CD4-positive, alpha-beta T cell (primary cell): ENCODE measurements around the gene DYNLT2B. TPM values are rescaled to one million over a fixed set of nuclear protein-coding genes. Genes with fewer than 3 reads are reported as not detected.
"Not testable (repeated sequence)": the region's sequence is repeated elsewhere in the genome, so short reads cannot be mapped to it uniquely, and the experiment has no call there.

ENCODE experiments used
- ATAC-seq: fragments of 200-7000 bp; cut with Tn5 transposase; one replicate; pipeline ENCODE4 v1.10.0; 2022; ENCODE audit warnings: mild to moderate bottlenecking; ENCODE audit not compliant: poor library complexity
- CTCF ChIA-PET: fragments of 350-600 bp; sonication (Branson Sonifier 250); formaldehyde crosslinking; loops from one replicate; lab custom pipeline; 2021; ENCODE audit warnings: antibody characterized with exemption, inconsistent platforms; lab: Charles Lee
- POLR2A ChIA-PET: fragments of 350-600 bp; sonication (Branson Sonifier 250); formaldehyde crosslinking; loops from one replicate; lab custom pipeline; 2021; ENCODE audit warnings: antibody characterized with exemption, inconsistent platforms; lab: Charles Lee
- DNase-seq, 14 experiments: peaks; one replicate each; pipeline ENCODE4 v3.0.0-alpha.2; 2013 to 2020; ENCODE audit warnings: mixed read lengths in 2 of 14
- H3K27ac ChIP-seq, 2 donors: one replicate each; pipeline versions ENCODE4 v1.5.1 to v1.7.0; 2013; ENCODE audit warnings: low read length in 2 of 2, low read depth in 1 of 2, mild to moderate bottlenecking in 1 of 2
- H3K27me3 ChIP-seq, 2 experiments: 1 replicate in 1 of 2; 2 replicates in 1 of 2; pipeline versions ENCODE4 v1.6.1 to v1.7.0; 2013; ENCODE audit warnings: low read length in 2 of 2, control low read depth in 1 of 2, mild to moderate bottlenecking in 1 of 2, moderate library complexity in 1 of 2; ENCODE audit not compliant: insufficient read depth in 2 of 2, control insufficient read depth in 1 of 2
- H3K36me3 ChIP-seq: one replicate; pipeline ENCODE4 v1.6.1; 2013; ENCODE audit warnings: low read length, control low read depth; ENCODE audit not compliant: insufficient read depth
- H3K4me1 ChIP-seq: one replicate; pipeline ENCODE4 v1.6.1; 2013; ENCODE audit warnings: low read length, control low read depth; ENCODE audit not compliant: insufficient read depth
- H3K4me3 ChIP-seq: one replicate; pipeline ENCODE4 v1.5.1; 2013; ENCODE audit warnings: mild to moderate bottlenecking, low read length, moderate library complexity
- H3K9me3 ChIP-seq, 2 experiments: 1 replicate in 1 of 2; 2 replicates in 1 of 2; pipeline versions ENCODE4 v1.6.1 to v1.7.0; 2013; ENCODE audit warnings: low read length in 2 of 2, mild to moderate bottlenecking in 2 of 2, control low read depth in 1 of 2, moderate library complexity in 1 of 2; ENCODE audit not compliant: control insufficient read depth in 1 of 2, insufficient read depth in 1 of 2
- H3K27ac Mint-ChIP-seq: one replicate; pipeline ENCODE4 v1.8.0; 2020; ENCODE audit warnings: mixed read lengths
- H3K27me3 Mint-ChIP-seq: one replicate; pipeline ENCODE4 v1.8.0; 2021; ENCODE audit warnings: mixed read lengths
- H3K36me3 Mint-ChIP-seq: one replicate; pipeline ENCODE4 v1.8.0; 2021; ENCODE audit warnings: low read depth, mixed read lengths
- H3K4me1 Mint-ChIP-seq: one replicate; pipeline ENCODE4 v1.8.0; 2021; ENCODE audit warnings: low read depth, mixed read lengths
- H3K4me3 Mint-ChIP-seq: one replicate; pipeline ENCODE4 v1.8.0; 2020; ENCODE audit warnings: mild to moderate bottlenecking, mixed read lengths
- H3K9me3 Mint-ChIP-seq: one replicate; pipeline ENCODE4 v1.8.0; 2020; ENCODE audit warnings: mixed read lengths
- intact Hi-C, 2 experiments: fragments of 100-400 bp; cut with DNase I in 1 of 2; cut with micrococcal nuclease in 1 of 2; formaldehyde crosslinking; loops; one replicate each; pipeline versions ENCODE4 v1.15.1 to v1.9.0; 2023 to 2025; cut with DNase I, micrococcal nuclease
- total RNA-seq, 174 experiments: library from RNA in 2 of 174; stranded (reverse) in 2 of 174; gene quantifications; one replicate each; pipeline ENCODE4 v1.2.3 and lab custom pipeline; 2021 to 2026
- TF ChIP-seq, protein P1 (sequence below): fragments of 200-600 bp; IDR thresholded peaks from one replicate; pipeline ENCODE4 v1.8.0; 2022; ENCODE audit warnings: antibody characterized with exemption, mild to moderate bottlenecking

The DYNLT2B gene
- total RNA-seq, 2 experiments from 2014 or later = 4.5 to 4.6 TPM

DNA sequence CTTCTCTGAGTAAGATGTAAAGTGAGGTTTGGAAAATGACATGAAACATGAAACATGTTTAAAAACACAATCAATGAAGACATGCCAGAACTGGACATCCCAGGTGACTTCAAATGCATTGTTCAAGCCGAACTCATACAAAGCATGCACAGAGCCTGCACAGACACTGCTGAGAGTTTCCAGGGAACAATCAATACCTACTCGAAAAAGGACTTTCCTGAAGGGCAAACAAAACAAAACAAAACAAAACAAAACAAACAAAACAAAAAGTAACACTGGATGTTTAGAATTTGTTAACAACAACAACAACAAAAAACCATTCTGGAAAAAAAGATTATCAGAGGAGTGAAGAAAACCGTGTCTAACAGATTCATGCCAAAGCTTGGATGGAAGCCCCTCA is 30.7 kb upstream of the DYNLT2B start:
- Histone ChIP-seq H3K9me3 (no peaks in the 10 kb centered on the region), H3K36me3 (peaks cover 18% of the 10 kb centered on the region), H3K27ac (no peak overlapping the region), H3K27me3 (no peaks in the 10 kb centered on the region), H3K4me3 (no peak overlapping the region), H3K4me1 (no peaks in the 10 kb centered on the region)
- intact Hi-C loops = no loop called here
- Mint-ChIP-seq H3K27me3 (no peaks in the 10 kb centered on the region), H3K36me3 (peaks cover 59% of the 10 kb centered on the region), H3K27ac (no peak overlapping the region), H3K4me3 (no peak overlapping the region), H3K9me3 (no peaks in the 10 kb centered on the region), H3K4me1 (no peaks in the 10 kb centered on the region)
- ChIA-PET CTCF (no interaction called here), POLR2A (no interaction called here)
- TF ChIP-seq, protein P1, sequence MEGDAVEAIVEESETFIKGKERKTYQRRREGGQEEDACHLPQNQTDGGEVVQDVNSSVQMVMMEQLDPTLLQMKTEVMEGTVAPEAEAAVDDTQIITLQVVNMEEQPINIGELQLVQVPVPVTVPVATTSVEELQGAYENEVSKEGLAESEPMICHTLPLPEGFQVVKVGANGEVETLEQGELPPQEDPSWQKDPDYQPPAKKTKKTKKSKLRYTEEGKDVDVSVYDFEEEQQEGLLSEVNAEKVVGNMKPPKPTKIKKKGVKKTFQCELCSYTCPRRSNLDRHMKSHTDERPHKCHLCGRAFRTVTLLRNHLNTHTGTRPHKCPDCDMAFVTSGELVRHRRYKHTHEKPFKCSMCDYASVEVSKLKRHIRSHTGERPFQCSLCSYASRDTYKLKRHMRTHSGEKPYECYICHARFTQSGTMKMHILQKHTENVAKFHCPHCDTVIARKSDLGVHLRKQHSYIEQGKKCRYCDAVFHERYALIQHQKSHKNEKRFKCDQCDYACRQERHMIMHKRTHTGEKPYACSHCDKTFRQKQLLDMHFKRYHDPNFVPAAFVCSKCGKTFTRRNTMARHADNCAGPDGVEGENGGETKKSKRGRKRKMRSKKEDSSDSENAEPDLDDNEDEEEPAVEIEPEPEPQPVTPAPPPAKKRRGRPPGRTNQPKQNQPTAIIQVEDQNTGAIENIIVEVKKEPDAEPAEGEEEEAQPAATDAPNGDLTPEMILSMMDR = no peak
- DNase-seq (no peak), ATAC-seq (no peak)

DNA sequence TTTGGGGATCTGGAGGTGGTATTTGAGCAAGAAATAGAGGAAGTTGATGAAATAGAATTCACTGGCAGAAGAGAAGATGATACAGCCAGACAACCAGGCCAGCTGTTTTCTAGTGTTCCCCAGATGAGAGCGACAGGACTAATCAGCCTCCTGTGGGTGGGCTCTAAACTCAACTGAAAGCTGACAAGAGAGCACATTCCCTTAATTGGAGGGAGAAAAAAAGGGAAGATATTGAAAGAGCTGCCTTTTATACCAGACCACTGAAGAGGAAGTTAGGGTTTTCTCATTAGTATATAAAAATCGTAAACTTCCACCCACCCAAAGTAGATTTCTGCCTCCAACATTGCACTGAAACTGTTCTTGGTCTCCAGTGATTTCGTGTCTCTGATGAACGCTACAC is 26.6 kb upstream of the DYNLT2B start:
- intact Hi-C loops = no loop called here
- Mint-ChIP-seq H3K4me1 (no peaks in the 10 kb centered on the region), H3K27ac (no peak overlapping the region), H3K9me3 (no peaks in the 10 kb centered on the region), H3K4me3 (no peak overlapping the region), H3K27me3 (no peaks in the 10 kb centered on the region), H3K36me3 (peaks cover 28% of the 10 kb centered on the region)
- Histone ChIP-seq H3K27me3 (no peaks in the 10 kb centered on the region), H3K27ac (no peak overlapping the region), H3K4me1 (no peaks in the 10 kb centered on the region), H3K9me3 (no peaks in the 10 kb centered on the region), H3K36me3 (peaks cover 6% of the 10 kb centered on the region), H3K4me3 (no peak overlapping the region)
- ChIA-PET CTCF (no interaction called here), POLR2A (no interaction called here)
- DNase-seq (peak in 1 of 14 experiments; percentile 8), ATAC-seq (no peak)
- TF ChIP-seq, protein P1 = no peak

DNA sequence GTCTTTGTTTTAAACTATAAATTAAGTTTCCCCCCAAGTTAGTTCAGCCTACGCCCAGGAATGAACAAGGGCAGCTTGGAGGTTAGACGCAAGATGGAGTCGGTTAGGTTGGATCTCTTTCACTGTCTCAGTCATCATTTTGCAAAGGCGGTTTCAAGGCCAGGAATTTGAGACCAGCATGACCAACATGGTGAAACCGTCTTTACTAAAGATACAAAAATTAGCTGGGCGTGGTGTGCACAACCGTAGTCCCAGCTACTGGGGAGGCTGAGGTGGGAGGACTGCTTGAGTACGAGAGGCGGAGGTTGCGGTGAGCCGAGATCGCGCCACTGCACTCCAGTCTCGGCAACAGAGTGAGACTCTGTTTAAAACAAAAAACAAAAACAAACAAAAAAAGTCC is 25.9 kb upstream of the DYNLT2B start:
- H3K9me3 Mint-ChIP-seq, H3K4me3 Mint-ChIP-seq, H3K4me1 Mint-ChIP-seq, H3K27me3 Mint-ChIP-seq, H3K36me3 ChIP-seq, DNase-seq, H3K27ac ChIP-seq, H3K27ac Mint-ChIP-seq, intact Hi-C loops, H3K4me3 ChIP-seq, H3K9me3 ChIP-seq, ATAC-seq, POLR2A ChIA-PET, H3K4me1 ChIP-seq, H3K27me3 ChIP-seq, CTCF ChIA-PET: not testable (repeated sequence)
- H3K36me3 Mint-ChIP-seq = peaks cover 20% of the 10 kb centered on the region

DNA sequence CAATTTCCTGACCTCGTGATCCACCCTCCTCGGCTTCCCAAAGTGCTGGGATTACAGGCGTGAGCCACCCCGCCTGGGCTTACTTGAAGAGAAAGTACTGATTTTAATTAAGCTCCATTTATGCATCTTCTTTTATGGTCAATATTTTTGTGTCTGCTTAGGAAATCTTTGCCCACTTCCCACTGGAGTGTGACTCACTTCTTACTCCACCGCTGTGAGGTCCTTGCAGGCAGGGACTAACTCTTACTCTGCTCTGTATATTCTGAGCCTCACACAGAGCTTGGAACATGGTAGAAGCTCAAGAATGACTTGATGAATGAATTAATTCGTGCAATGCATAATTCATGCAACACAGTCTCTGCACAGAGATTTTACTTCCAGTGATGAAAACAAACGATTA is 23.1 kb upstream of the DYNLT2B start:
- Mint-ChIP-seq H3K4me1 (no peaks in the 10 kb centered on the region), H3K27ac (no peak overlapping the region), H3K36me3 (peaks cover 7% of the 10 kb centered on the region), H3K9me3 (no peaks in the 10 kb centered on the region), H3K4me3 (no peak overlapping the region), H3K27me3 (no peaks in the 10 kb centered on the region)
- Histone ChIP-seq H3K4me3 (no peak overlapping the region), H3K9me3 (peaks cover 0 to 3% of the 10 kb centered on the region in 2 experiments), H3K36me3 (no peaks in the 10 kb centered on the region), H3K27ac (no peak overlapping the region), H3K4me1 (peaks cover 4% of the 10 kb centered on the region), H3K27me3 (no peaks in the 10 kb centered on the region)
- CTCF ChIA-PET = interaction anchor here (0.8 kb wide), 1 partner anchor 23 kb away, joined by 3 read pairs; the partner anchor contains the start of gene DYNLT2B
- DNase-seq (peak in 2 of 14 experiments; percentile 35 to 47), ATAC-seq (no peak)
- POLR2A ChIA-PET = no interaction called here
- intact Hi-C loops = no loop called here
- TF ChIP-seq, protein P1 = no peak
